Activated naive CD8-positive, alpha-beta T cell treated with anti-CD3 and anti-CD28 coated beads, Interleukin-2, amount 10 ng/mL, durations not matched to agents 7 days and 5 days (primary cell): Measurements from ENCODE around the gene SLPI. TPM values are rescaled to one million over a fixed set of nuclear protein-coding genes. Genes with fewer than 3 reads are reported as not detected.

Source experiments
- ATAC-seq: fragments of 150-1000 bp; cut with Tn5 transposase; one replicate; pipeline ENCODE4 v1.10.0; 2021; ENCODE audit warnings: low read depth, moderate library complexity
- POLR2A ChIA-PET: fragments of 350-600 bp; sonication (Branson Sonifier 250); formaldehyde crosslinking; loops from one replicate; lab custom pipeline; 2021; ENCODE audit warnings: antibody characterized with exemption; lab: Charles Lee
- DNase-seq: peaks from one replicate; pipeline ENCODE4 v3.0.0; 2021
- H3K27ac Mint-ChIP-seq: one replicate; pipeline ENCODE4 v1.8.0; 2022; ENCODE audit warnings: mild to moderate bottlenecking, mixed read lengths
- H3K27me3 Mint-ChIP-seq: one replicate; pipeline ENCODE4 v1.8.0; 2022; ENCODE audit warnings: mild to moderate bottlenecking, moderate library complexity, mixed read lengths
- H3K36me3 Mint-ChIP-seq: one replicate; pipeline ENCODE4 v1.8.0; 2021; ENCODE audit warnings: mild to moderate bottlenecking, mixed read lengths
- H3K4me1 Mint-ChIP-seq: one replicate; pipeline ENCODE4 v1.8.0; 2021; ENCODE audit warnings: mixed read lengths
- H3K4me3 Mint-ChIP-seq: one replicate; pipeline ENCODE4 v1.8.0; 2022; ENCODE audit warnings: mild to moderate bottlenecking, moderate library complexity, mixed read lengths
- H3K9me3 Mint-ChIP-seq: one replicate; pipeline ENCODE4 v1.8.0; 2021; ENCODE audit warnings: mixed read lengths
- total RNA-seq, 2 experiments: library from RNA; stranded (reverse); gene quantifications; one replicate each; pipeline ENCODE4 v1.2.3, GENCODE V29; 2021

The SLPI gene
- total RNA-seq, 2 experiments from 2014 or later: not detected

DNA sequence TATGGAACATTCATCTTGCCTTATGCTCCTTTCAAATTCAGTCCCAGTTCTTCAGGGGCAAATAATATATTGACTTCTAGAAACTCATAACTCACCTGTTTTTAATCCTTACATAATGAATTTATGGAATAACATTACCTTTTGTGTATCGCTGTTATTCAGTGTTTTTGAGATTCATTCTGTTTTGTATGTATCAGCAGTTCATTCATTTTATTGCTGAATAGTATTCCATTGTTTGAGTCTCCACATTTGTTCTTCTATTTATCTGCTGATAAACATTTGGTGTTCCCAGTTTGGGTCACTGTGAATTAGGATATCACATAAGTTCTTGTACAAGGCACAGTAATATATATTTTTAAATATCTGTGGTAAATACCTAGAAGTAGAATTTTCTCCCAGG is 28.1 kb downstream of the SLPI start:
- H3K27me3 Mint-ChIP-seq: peaks cover 42% of the 10 kb centered on the region
- ATAC-seq (no peak), DNase-seq (no peak)
- no peaks in the 10 kb centered on the region for H3K36me3 Mint-ChIP-seq
- POLR2A ChIA-PET: no interaction called here
- no peak overlapping the region for H3K27ac Mint-ChIP-seq
- H3K9me3 Mint-ChIP-seq: no peaks in the 10 kb centered on the region
- H3K4me1 Mint-ChIP-seq: no peaks in the 10 kb centered on the region
- no peak overlapping the region for H3K4me3 Mint-ChIP-seq

DNA sequence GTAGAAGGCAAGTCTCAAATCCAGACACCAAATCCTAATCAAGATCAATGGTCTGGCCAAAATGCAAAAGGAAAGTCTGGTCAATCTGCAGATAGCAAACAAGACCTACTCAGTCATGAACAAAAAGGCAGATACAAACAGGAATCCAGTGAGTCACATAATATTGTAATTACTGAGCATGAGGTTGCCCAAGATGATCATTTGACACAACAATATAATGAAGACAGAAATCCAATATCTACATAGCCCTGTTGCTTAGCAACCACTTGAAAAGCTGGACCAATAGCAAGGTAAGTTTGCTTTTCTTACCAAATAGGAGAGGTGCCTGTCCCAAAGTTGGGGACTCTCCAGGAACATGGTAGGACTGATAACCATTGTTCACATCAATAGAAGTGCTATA is 31.2 kb downstream of the SLPI start:
- DNase-seq: no peak
- Mint-ChIP-seq H3K36me3 (no peaks in the 10 kb centered on the region), H3K4me3 (no peak overlapping the region), H3K9me3 (no peaks in the 10 kb centered on the region), H3K4me1 (no peaks in the 10 kb centered on the region), H3K27me3 (peaks cover 51% of the 10 kb centered on the region), H3K27ac (no peak overlapping the region)
- ATAC-seq: no peak
- POLR2A ChIA-PET: no interaction called here

DNA sequence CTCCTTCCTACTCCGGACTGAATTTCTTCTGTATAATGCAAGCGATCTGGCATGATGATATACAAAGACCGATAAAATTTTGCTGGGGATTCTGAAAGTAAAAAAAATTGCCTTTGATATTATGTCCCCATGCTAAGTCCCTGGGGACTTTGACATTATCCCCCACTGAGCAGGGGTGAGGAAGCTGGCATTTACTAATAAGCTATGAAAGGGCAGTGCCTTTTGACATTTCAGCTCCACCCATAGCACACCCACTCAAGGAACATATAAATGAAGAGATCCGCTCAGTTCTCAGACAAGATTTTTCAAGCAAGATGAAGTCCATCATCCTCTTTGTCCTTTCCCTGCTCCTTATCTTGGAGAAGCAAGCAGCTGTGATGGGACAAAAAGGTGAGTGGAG is 33.3 kb downstream of the SLPI start, which contains the start of gene SEMG2:
TSS of gene SEMG2 (plus strand) at position 298 of the 400 bp plus-strand sequence. CDS start at position 315, 17 bp downstream.
- no peak for ATAC-seq
- Mint-ChIP-seq H3K27me3 (peaks cover 43% of the 10 kb centered on the region), H3K36me3 (no peaks in the 10 kb centered on the region), H3K4me3 (no peak within 1 kb of the TSS), H3K4me1 (no peaks in the 10 kb centered on the region), H3K27ac (no peak within 1 kb of the TSS), H3K9me3 (no peaks in the 10 kb centered on the region)
- no peak for DNase-seq
- POLR2A ChIA-PET: no interaction called here

DNA sequence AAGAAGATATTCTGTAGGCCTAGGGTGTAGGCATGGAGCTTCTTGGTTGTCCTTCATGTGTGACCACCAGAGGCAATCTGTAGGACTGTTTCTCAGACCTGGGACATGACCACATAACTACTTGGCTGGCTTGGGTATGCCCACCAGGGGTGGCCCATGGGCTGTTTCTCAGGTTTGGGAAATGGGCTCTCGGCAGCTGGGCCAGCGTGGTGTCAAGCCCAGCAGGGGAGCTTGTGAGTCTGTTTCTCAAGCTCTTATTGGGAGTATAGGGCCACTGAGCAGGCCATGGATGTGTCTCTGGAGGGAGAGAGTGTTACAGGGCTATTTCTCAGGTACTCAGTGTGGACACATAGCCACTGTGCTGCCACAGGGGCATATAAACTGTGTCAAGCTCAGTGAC is 35.7 kb downstream of the SLPI start:
- no peak for ATAC-seq
- Mint-ChIP-seq H3K4me1 (no peaks in the 10 kb centered on the region), H3K36me3 (no peaks in the 10 kb centered on the region)

GRCh38 chr20:45218124-45218523 is 36.2 kb downstream of the SLPI start:
- POLR2A ChIA-PET: no interaction called here
- no peak overlapping the region for H3K27ac Mint-ChIP-seq
- H3K36me3 Mint-ChIP-seq: no peaks in the 10 kb centered on the region
- peaks cover 27% of the 10 kb centered on the region for H3K27me3 Mint-ChIP-seq
- H3K4me3 Mint-ChIP-seq: no peak overlapping the region
- no peak for DNase-seq
- no peaks in the 10 kb centered on the region for H3K4me1 Mint-ChIP-seq
- no peak for ATAC-seq
- H3K9me3 Mint-ChIP-seq: no peaks in the 10 kb centered on the region

More for the DNA sequence above, 35.7 kb downstream of the SLPI start:
- Mint-ChIP-seq H3K27ac (no peak overlapping the region), H3K27me3 (peaks cover 29% of the 10 kb centered on the region), H3K4me3 (no peak overlapping the region), H3K9me3 (no peaks in the 10 kb centered on the region)
- POLR2A ChIA-PET: no interaction called here
- DNase-seq: no peak

GRCh38 chr20:45212836-45213235 is 41.5 kb downstream of the SLPI start:
- DNase-seq (no peak), ATAC-seq (no peak)
- H3K27me3 Mint-ChIP-seq: peaks cover 16% of the 10 kb centered on the region
- H3K4me1 Mint-ChIP-seq: no peaks in the 10 kb centered on the region
- no peak overlapping the region for H3K4me3 Mint-ChIP-seq
- H3K36me3 Mint-ChIP-seq: no peaks in the 10 kb centered on the region
- no peak overlapping the region for H3K27ac Mint-ChIP-seq
- POLR2A ChIA-PET: no interaction called here
- no peaks in the 10 kb centered on the region for H3K9me3 Mint-ChIP-seq

- Mint-ChIP-seq H3K4me1 (no peaks in the 10 kb centered on the region), H3K27ac (no peak overlapping the region), H3K9me3 (no peaks in the 10 kb centered on the region), H3K36me3 (no peaks in the 10 kb centered on the region), H3K27me3 (peaks cover 16% of the 10 kb centered on the region), H3K4me3 (no peak overlapping the region)
- no peak for DNase-seq
- POLR2A ChIA-PET: no interaction called here
- no peak for ATAC-seq
These were observed 42.5 kb downstream of the SLPI start for GRCh38 chr20:45211569-45212474.

- H3K4me1 Mint-ChIP-seq: no peaks in the 10 kb centered on the region
- no peaks in the 10 kb centered on the region for H3K36me3 Mint-ChIP-seq
- no peaks in the 10 kb centered on the region for H3K9me3 Mint-ChIP-seq
- ATAC-seq: no peak
- no peak overlapping the region for H3K27ac Mint-ChIP-seq
- H3K27me3 Mint-ChIP-seq: peaks cover 24% of the 10 kb centered on the region
- H3K4me3 Mint-ChIP-seq: no peak overlapping the region
- DNase-seq: no peak
- POLR2A ChIA-PET: no interaction called here
These were observed 44.4 kb downstream of the SLPI start for GRCh38 chr20:45209924-45210323.

DNA sequence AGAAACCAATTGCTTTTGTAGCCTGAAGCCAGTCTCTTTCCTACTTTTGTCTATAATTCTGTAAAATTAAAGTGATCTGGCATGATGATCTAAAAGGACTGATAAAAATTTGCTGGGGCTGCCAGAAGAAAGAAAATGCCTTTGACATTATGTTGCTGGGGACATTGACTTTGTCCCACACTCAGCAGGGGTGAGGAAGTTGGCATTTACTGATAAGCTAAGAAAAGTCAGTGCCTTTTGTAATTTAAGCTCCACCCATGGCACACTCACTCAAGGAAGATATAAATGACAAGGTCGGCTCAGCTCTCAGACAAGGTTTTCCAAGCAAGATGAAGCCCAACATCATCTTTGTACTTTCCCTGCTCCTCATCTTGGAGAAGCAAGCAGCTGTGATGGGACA is 47.6 kb downstream of the SLPI start, which contains the start of gene SEMG1:
TSS of gene SEMG1 (plus strand) at position 309 of the 400 bp plus-strand sequence. CDS start at position 330, 21 bp downstream.
- Mint-ChIP-seq H3K4me1 (no peaks in the 10 kb centered on the region), H3K27ac (no peak within 1 kb of the TSS), H3K27me3 (peaks cover 26% of the 10 kb centered on the region), H3K4me3 (no peak within 1 kb of the TSS), H3K36me3 (no peaks in the 10 kb centered on the region), H3K9me3 (no peaks in the 10 kb centered on the region)
- DNase-seq (no peak), ATAC-seq (no peak)
- POLR2A ChIA-PET: no interaction called here

Other genes starting within 250 kb of the SLPI start
- under 1 TPM; 0.08 to 0.11 TPM for gene KCNS1, start 153.4 kb downstream of the SLPI start, total RNA-seq
- gene WFDC5, start 139.4 kb downstream of the SLPI start, total RNA-seq: not detected
- gene WFDC12, start 130.1 kb downstream of the SLPI start, total RNA-seq: not detected
- not detected for gene PI3, start 79.7 kb downstream of the SLPI start, total RNA-seq
- gene SEMG1, start 47.5 kb downstream of the SLPI start, total RNA-seq: not detected
- not detected for gene SEMG2, start 33.2 kb downstream of the SLPI start, total RNA-seq
- gene RBPJL, start 52.3 kb upstream of the SLPI start, total RNA-seq: not detected
- gene MATN4, start 53.7 kb upstream of the SLPI start, total RNA-seq: under 1 TPM; 0.14 to 0.30 TPM
- 1 to 10 TPM; 7.0 to 7.1 TPM for gene SDC4, start 93.9 kb upstream of the SLPI start, total RNA-seq
- 10 to 100 TPM; 34.9 to 38.6 TPM for gene SYS1, start 108.6 kb upstream of the SLPI start, total RNA-seq
- gene TP53TG5, start 123.8 kb upstream of the SLPI start, total RNA-seq: not detected
- gene DBNDD2, start 153.7 kb upstream of the SLPI start, total RNA-seq: 10 to 100 TPM; 21.1 TPM
- 10 to 100 TPM; 64.9 to 72.7 TPM for gene PIGT, start 161.6 kb upstream of the SLPI start, total RNA-seq
- not detected for gene WFDC2, start 215.2 kb upstream of the SLPI start, total RNA-seq